ENCODE data around the gene TGFA.

TGFA gene

DNA sequence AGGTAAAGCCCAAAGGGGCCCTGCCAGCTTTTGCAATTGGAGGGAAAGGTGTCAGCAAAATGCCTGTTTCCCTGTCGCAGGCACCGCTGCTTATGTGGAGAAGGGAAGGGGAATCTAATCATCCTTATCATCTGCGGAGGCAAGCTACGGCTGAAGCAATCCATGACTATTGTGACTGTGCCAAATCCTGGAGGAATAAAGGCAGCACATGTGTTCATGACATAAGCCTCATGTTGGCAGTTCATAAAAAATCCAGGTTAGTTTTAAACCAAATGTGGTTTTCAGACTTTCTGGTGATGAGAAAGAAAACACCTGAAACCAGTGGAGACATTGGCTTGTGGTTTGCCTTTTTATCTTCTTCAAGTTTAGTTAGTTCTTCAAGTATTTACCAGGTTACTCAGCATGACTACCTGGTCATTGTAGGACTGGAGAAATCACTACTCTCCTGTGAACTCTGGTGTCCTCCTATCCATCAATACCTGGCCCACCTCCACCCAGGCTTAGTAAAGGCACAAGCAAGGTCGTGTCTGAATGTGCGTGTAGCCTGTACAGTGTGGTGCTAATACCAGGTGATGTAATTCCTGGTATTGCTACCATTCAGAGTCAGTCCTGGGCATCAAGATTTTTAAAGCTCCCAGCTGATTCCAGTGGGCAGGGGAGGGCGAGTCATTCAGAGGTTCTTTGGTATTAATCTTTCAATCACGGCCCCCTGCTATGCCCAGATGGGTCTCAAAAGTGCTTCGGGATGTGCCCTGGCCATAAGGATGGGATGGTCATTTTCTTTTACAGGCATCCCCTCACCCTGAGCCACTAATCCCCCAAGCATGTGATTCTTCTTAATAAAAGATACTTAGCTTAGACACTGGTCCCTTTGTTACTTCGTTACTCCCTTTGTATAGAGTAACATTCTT is 96.8 kb downstream of the TGFA start:
- peak in 1 of 2 donors; percentile 36 for DNase-seq (ENCODE audit: low spot score in 2 of 2)
- peak; percentile 9 for ATAC-seq
- Mint-ChIP-seq H3K4me3 (no peak overlapping the region), H3K4me1 (no peaks in the 10 kb centered on the region), H3K27ac (no peak overlapping the region), H3K9me3 (no peaks in the 10 kb centered on the region), H3K36me3 (no peaks in the 10 kb centered on the region)

DNA sequence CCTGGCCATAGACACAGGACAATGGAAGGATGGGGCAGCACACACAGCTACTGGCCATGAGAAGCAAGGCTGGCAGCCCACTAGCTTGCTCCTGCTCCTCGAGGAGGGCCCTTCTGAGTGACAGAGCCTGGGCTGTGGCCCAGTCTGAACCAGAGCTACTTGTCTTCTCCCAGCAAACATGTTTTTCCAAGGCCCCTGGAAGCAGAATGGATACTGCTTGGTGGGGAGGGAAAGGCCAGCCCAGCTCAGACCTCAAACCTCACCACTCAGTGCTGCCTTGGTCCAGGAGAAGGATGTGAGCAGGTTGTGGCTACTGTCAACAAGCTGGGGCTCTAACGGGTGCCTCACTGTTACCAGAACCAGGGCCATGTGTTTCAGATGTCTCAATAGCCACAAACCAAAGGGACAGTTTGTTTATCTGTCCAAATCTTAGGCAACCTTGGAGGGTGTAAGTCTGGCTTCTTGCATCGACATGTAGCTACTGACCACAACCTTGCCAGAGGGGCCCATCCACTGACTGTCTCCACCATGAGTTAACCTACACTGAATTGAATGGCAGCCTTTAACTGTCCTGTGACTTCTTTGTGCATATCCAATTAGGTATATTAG is 98.6 kb downstream of the TGFA start:
- H3K27ac Mint-ChIP-seq, result no peak overlapping the region
- DNase-seq (ENCODE audit: low spot score in 2 of 2) (peak in 1 of 2 donors; percentile 43), ATAC-seq (no peak)
- no peaks in the 10 kb centered on the region for H3K9me3 Mint-ChIP-seq
- no peaks in the 10 kb centered on the region for H3K4me1 Mint-ChIP-seq
- peaks cover 5% of the 10 kb centered on the region for H3K36me3 Mint-ChIP-seq
- H3K4me3 Mint-ChIP-seq, result no peak overlapping the region

DNA sequence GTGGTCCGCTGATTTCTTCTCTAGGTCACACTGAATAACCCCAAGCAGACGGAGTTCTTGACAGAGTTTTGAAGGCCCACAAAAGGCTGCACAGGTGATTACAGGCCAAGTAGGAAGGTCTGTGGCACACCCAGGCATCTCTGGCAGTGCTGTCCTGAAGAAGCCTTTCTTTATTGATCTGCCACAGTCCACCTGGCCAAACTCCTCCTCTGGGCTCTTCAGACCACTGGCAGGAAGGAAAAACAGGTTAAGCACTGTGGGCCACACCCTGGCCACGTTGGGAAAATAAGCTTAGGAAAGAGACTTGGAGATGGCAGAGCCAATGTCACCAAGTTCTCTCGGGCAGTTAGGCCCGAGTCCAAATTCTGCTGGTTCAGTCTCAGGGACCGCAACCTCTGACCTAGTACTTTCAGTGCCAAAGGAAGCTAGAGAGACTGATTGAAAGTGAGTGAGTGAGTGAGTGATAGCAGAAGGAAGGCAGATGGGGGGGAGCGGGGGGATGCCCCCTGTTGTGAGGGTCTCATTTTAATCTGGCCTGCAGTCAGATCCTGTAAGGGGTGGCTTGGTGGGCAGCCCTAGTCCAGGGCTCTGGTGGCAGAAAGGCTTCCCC is 102.9 kb downstream of the TGFA start:
- no peak overlapping the region for H3K27ac Mint-ChIP-seq

DNA sequence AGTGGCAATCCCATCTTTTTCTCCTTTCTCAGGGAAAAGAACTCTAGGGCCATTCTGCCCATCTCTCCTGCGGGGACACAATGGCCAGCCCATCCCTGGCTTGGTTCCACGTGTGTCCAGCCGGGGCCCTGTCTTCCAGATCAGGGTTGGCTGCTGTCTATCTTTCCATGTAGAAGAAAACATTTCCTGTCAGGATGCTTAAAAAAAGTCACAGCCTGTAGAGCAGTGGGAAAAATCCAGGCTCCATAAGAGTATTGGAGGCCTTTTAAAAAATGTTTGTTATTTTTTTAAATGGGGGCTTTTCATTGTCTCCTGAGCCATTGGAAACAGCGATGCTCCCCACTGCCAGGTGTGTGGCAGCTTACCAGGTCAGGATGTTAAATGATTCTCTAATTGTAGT is 105.6 kb downstream of the TGFA start:
- Mint-ChIP-seq H3K4me1 (no peaks in the 10 kb centered on the region), H3K36me3 (peaks cover 5% of the 10 kb centered on the region), H3K9me3 (no peaks in the 10 kb centered on the region), H3K4me3 (no peak overlapping the region), H3K27ac (no peak overlapping the region)
- peak in 1 of 2 donors; percentile 23 for DNase-seq (ENCODE audit: low spot score in 2 of 2)
- no peak for ATAC-seq

More for the DNA sequence above, 102.9 kb downstream of the TGFA start:
- no peak overlapping the region for H3K4me3 Mint-ChIP-seq
- DNase-seq (ENCODE audit: low spot score in 2 of 2) (peak in 1 of 2 donors; percentile 40), ATAC-seq (no peak)
- H3K36me3 Mint-ChIP-seq, result peaks cover 5% of the 10 kb centered on the region
- H3K9me3 Mint-ChIP-seq, result no peaks in the 10 kb centered on the region
- no peaks in the 10 kb centered on the region for H3K4me1 Mint-ChIP-seq

DNA sequence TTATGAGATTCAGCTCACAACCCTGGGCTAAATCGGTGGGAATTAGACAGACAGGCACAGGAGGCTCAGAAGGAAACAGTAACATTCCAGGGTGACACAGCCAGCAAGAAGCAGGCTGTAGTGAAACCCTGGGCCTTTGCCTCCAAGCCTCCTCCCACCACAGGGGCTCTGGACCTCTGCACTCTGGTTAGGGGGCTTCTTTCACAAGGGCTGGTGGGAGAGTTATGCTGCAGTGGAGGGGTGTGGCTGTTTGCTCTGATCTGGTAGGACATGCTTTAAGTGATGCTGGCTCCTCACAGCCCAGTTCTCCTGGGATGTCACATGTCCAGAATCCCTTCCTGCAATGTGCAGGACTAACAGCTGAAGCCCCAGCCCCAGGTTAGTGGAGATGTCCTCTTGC is 109.9 kb downstream of the TGFA start:
- no peaks in the 10 kb centered on the region for H3K36me3 Mint-ChIP-seq
- no peak overlapping the region for H3K4me3 Mint-ChIP-seq
- peaks cover 7% of the 10 kb centered on the region for H3K4me1 Mint-ChIP-seq
- peaks cover 2% of the 10 kb centered on the region for H3K9me3 Mint-ChIP-seq
- H3K27ac Mint-ChIP-seq, result no peak overlapping the region
- ATAC-seq (no peak), DNase-seq (ENCODE audit: low spot score in 2 of 2) (peak in 1 of 2 donors; percentile 42)

DNA sequence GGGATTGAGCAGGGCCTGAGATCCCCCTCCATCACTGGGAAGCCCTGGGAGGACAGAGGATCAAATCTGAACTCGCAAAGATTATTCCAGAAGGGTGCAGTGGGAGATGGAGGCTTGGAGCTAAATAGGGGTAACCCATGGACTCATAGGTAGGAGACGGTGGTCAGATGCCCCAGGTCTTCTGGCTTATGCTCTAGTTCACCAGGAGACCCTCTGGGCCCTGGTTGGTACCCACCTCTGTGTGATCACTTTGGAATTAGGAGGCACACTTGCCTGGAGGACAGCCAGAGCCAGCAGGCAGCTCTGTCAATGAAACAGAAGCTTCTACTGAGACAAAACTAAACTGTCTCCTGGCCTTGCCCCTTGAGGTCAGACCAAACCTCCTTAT is 110.6 kb downstream of the TGFA start:
- Mint-ChIP-seq H3K4me3 (no peak overlapping the region), H3K4me1 (peaks cover 7% of the 10 kb centered on the region), H3K9me3 (peaks cover 2% of the 10 kb centered on the region), H3K36me3 (no peaks in the 10 kb centered on the region), H3K27ac (no peak overlapping the region)
- peak in 1 of 2 donors; percentile 30 for DNase-seq (ENCODE audit: low spot score in 2 of 2)
- ATAC-seq, result no peak

DNA sequence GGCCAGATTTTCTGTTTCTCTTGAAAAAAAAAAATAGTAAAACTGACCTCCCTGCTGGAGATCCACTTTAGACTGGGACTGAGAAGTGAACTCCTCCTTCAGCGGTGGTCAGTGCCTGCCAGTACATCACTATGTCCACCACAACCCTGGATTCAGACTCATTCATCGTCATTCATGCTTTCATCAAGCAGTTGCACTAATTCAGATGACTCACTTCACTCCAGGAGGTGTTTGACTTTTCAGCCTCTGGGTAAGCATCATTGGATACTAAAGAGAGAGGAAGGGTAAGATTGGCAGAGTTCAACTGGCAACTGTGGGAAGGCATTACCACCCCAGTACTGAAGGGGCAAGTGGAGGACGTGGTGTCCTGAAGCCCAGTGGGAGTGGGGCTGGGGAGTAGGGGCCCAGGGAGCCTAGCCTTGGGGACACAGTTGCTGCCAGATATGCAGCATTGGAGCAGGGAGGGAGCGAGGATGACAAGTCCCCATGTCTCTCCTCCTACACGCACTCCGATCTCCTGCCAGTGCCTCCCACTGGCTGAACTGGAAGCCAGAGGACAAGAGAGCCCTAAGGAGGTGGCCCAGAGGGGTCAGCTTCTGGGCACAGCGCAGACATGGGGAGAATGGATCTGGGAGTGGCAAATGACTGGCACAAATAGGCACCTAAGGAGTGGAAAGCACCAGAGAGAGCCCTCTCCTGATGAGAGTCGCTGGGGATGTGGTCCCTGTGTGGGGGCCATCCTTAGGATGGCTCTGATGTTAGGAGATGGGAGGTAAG is 111.1 kb downstream of the TGFA start:
- Mint-ChIP-seq H3K36me3 (no peaks in the 10 kb centered on the region), H3K27ac (no peak overlapping the region), H3K9me3 (peaks cover 2% of the 10 kb centered on the region), H3K4me3 (no peak overlapping the region), H3K4me1 (peaks cover 7% of the 10 kb centered on the region)
- DNase-seq (ENCODE audit: low spot score in 2 of 2) (peak in 1 of 2 donors; percentile 18), ATAC-seq (no peak)

DNA sequence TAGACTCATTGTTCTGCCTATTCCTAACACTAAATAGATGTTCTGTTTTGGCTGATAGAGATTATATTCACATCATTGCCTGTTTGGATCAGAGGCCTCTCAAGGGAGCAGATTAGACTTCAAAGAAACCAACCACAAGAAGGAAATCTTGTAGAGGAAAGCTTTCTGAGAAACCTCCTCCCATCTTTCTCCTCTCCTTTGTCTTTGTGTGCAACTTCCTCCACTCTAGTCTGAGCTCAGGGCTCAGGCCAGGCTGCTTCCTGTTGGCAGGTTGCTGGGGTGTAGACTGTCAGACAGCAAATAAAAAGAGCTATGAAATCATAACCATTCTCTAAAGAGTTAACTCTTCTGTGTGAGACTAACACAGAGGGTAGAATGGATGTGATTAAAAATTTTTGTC is 113.0 kb downstream of the TGFA start:
- H3K4me1 Mint-ChIP-seq, result peaks cover 7% of the 10 kb centered on the region
- ATAC-seq (no peak), DNase-seq (ENCODE audit: low spot score in 2 of 2) (no peak)
- no peaks in the 10 kb centered on the region for H3K36me3 Mint-ChIP-seq
- peaks cover 2% of the 10 kb centered on the region for H3K9me3 Mint-ChIP-seq
- H3K27ac Mint-ChIP-seq, result no peak overlapping the region
- no peak overlapping the region for H3K4me3 Mint-ChIP-seq

DNA sequence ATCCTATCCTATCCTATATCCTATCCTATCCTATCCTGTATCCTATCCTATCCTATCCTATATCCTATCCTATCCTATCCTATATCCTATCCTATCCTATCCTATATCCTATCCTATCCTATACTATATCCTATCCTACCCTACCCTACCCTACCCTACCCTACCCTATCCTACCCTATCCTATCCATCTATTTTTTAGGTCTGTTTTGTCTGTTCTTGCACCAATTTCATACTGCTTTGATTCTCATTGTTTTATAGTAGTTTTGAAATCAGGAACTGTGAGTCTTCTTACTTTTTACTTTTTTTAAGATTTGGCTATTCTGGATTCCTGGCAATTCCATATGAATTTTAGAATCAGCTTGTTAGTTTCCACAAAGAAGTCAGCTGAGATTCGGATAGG is 118.5 kb downstream of the TGFA start:
- H3K9me3 Mint-ChIP-seq, result no peaks in the 10 kb centered on the region
- DNase-seq (ENCODE audit: low spot score in 2 of 2) (no peak), ATAC-seq (no peak)
- no peak overlapping the region for H3K27ac Mint-ChIP-seq
- H3K4me3 Mint-ChIP-seq, result no peak overlapping the region
- no peaks in the 10 kb centered on the region for H3K36me3 Mint-ChIP-seq
- peaks cover under 1% of the 10 kb centered on the region for H3K4me1 Mint-ChIP-seq

DNA sequence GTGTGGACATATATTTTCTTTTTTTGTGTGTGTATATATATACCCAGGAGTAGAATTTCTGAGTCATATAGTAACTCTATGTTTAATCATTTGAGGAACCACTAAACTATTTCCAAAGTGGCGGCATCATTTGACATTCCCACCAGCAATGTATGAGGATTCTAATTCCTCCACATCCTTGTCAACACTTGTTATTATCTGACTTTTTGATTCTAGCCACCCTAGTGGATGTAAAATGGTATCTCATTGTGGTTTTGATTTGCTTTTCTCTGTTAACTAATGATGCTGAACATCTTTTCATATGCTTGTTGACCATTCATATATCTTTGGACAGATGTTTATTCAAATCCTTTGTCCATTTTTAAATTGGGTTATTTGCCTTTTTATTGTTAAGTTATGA is 120.3 kb downstream of the TGFA start:
- Mint-ChIP-seq H3K27ac (no peak overlapping the region), H3K4me3 (no peak overlapping the region), H3K4me1 (no peaks in the 10 kb centered on the region), H3K9me3 (no peaks in the 10 kb centered on the region), H3K36me3 (no peaks in the 10 kb centered on the region)
- DNase-seq (ENCODE audit: low spot score in 2 of 2), result no peak
- no peak for ATAC-seq

DNA sequence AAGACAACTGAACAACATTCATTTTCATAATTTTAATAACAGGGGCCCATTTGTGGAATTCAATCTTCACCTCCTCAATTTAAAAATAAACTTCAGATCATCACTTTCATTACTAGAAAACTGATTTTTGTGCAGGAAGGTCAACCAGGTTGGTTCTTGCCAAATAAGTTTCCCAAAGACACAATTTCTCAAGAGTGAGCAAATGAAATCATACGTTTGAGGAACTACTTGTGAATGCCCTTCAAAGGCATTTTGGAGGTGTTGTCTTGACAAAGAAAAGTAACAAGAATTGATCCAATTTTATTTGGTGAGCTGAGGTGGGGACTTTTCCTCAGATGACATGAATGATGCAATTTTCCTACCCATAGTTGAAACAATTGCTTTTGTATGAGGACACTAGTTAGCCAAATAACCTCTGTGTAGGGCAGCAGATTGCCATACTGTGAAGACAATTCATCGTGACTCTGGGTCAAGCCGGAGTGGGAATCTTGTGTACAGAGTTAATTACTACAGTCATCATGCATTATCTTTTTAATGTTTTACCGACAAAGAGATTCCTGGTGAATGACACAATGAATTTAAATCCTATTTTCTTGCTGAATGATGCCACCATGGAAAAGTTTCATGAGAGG is 121.8 kb downstream of the TGFA start:
- no peak for ATAC-seq
- Mint-ChIP-seq H3K4me1 (no peaks in the 10 kb centered on the region), H3K9me3 (no peaks in the 10 kb centered on the region), H3K4me3 (no peak overlapping the region), H3K36me3 (no peaks in the 10 kb centered on the region), H3K27ac (no peak overlapping the region)
- no peak for DNase-seq (ENCODE audit: low spot score in 2 of 2)

DNA sequence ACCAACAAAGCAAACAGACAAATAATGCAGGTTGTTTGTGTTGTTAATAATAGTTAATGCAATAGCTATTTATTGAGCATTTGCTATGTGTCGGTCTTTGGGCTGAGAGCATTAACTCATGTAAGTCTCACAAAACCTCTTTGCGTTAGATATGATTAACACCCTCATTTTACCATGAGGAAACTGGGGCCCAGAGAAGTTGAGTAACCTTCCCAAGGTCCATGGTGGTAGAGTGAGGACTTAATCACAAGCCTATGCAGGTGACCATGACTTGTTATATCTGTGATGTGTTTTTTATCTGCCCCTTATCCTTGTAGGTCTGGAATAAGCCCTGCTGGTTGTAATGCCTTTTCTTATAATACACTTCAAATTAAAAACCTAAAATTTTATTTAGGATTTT is 127.3 kb downstream of the TGFA start:
- Mint-ChIP-seq H3K4me3 (no peak overlapping the region), H3K9me3 (no peaks in the 10 kb centered on the region), H3K4me1 (no peaks in the 10 kb centered on the region), H3K27ac (no peak overlapping the region), H3K36me3 (no peaks in the 10 kb centered on the region)
- no peak for ATAC-seq
- DNase-seq (ENCODE audit: low spot score in 2 of 2), result no peak

DNA sequence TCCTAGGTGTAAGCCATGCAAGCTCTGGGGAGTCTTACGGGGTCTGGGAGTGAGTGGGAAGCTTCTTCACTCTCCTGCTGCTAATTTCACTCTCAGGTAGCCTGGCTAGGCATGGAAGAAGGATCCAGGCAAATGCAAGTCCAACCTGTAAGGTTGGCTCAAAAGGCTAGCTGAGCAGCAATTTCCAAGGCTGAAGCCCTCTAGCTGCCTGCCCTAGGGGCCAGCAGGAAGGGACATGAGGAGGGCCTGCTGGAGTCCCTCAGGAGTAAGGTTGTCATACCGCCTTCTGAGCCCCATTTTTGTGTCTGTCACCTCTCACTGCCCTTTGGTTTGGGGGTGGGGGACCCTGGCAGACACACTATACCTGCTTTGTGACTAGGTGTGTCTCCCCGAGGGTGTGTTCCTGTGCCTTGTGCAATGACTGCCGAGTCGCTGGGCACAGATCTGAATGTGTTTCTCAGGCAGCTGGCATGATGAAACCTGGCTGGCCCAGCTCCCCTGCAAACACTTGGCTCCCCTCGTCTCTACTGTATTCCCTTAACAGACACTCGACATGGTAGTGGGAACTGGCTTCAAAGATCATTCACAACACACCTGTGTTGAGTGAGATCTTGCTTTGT is 127.8 kb downstream of the TGFA start:
- no peaks in the 10 kb centered on the region for H3K36me3 Mint-ChIP-seq
- H3K9me3 Mint-ChIP-seq, result no peaks in the 10 kb centered on the region
- ATAC-seq (no peak), DNase-seq (ENCODE audit: low spot score in 2 of 2) (no peak)
- H3K27ac Mint-ChIP-seq, result no peak overlapping the region
- H3K4me3 Mint-ChIP-seq, result no peak overlapping the region
- no peaks in the 10 kb centered on the region for H3K4me1 Mint-ChIP-seq

DNA sequence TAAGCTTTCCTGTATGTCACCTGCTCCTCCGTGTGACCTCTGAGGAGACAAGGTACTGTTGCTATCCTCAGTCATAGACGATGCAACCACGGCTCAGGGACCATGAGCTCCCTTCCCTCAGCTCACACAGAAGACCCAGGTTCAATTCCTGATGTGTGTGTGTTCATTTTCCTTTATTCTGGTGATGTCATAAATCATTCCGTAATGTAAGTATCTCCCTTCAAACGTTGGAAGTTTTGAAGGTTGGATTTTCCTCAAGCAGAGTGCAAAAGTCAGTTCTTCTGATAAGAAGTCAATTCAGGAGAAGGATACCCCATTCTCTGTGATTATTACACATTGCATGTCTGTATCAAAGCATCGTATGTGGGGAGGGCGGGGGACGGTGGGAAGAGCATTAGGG is 132.9 kb downstream of the TGFA start:
- Mint-ChIP-seq H3K4me3 (no peak overlapping the region), H3K36me3 (no peaks in the 10 kb centered on the region), H3K4me1 (no peaks in the 10 kb centered on the region), H3K9me3 (no peaks in the 10 kb centered on the region), H3K27ac (no peak overlapping the region)
- DNase-seq (ENCODE audit: low spot score in 2 of 2), result no peak
- no peak for ATAC-seq
